Skeletal muscle cell (primary cell): ENCODE data around the gene ANO8.
A peak's percentile ranks its signal among the peaks of the same experiment; 100 is the strongest.

Source experiments
- DNase-seq: peaks from one replicate; pipeline ENCODE4 v3.0.0-alpha.2; 2010; ENCODE audit warnings: low read depth
- H3K4me3 ChIP-seq: 2 replicates; pipeline ENCODE4 v1.5.1; 2011; ENCODE audit warnings: low read depth, mild to moderate bottlenecking, control low read depth, low read length, moderate library complexity

Gene ANO8

GRCh38 chr19:17318966-17319365 lies 15.7 kb downstream of the ANO8 start:
- no peak overlapping the region for H3K4me3 ChIP-seq
- DNase-seq: no peak

GRCh38 chr19:17314007-17314593 lies 20.6 kb downstream of the ANO8 start:
- H3K4me3 ChIP-seq: no peak overlapping the region
- no peak for DNase-seq

GRCh38 chr19:17312189-17313113 lies 22.2 kb downstream of the ANO8 start:
- no peak for DNase-seq
- H3K4me3 ChIP-seq: no peak overlapping the region

- DNase-seq: no peak
- no peak overlapping the region for H3K4me3 ChIP-seq
Measured at GRCh38 chr19:17311455-17312188, 23.0 kb downstream of the ANO8 start.

GRCh38 chr19:17309965-17310461 lies 24.6 kb downstream of the ANO8 start:
- DNase-seq: no peak
- H3K4me3 ChIP-seq: peak overlapping the region; percentile 98

- H3K4me3 ChIP-seq: peak within 1 kb of the TSS; percentile 98
- DNase-seq: peak; percentile 100
Measured at GRCh38 chr19:17309198-17309964, 25.3 kb downstream of the ANO8 start, which contains the start of gene DDA1. Gene DDA1 (plus strand): TSS chr19:17309563. CDS start chr19:17309655, 92 bp downstream.

GRCh38 chr19:17307876-17308377 lies 26.7 kb downstream of the ANO8 start:
- H3K4me3 ChIP-seq: no peak overlapping the region
- DNase-seq: no peak

GRCh38 chr19:17306285-17306714 lies 28.4 kb downstream of the ANO8 start:
- H3K4me3 ChIP-seq: peak overlapping the region; percentile 81
- no peak for DNase-seq

- peak; percentile 97 for DNase-seq
- peak within 1 kb of the TSS; percentile 81 for H3K4me3 ChIP-seq
Measured at GRCh38 chr19:17305517-17306284, 29.0 kb downstream of the ANO8 start, which contains the start of gene MRPL34. Gene MRPL34 (plus strand): TSS chr19:17305872. CDS start chr19:17305893, 21 bp downstream.

- peak overlapping the region; percentile 81 for H3K4me3 ChIP-seq
- DNase-seq: no peak
Measured at GRCh38 chr19:17305216-17305516, 29.5 kb downstream of the ANO8 start.

- no peak overlapping the region for H3K4me3 ChIP-seq
- DNase-seq: no peak
Measured at GRCh38 chr19:17304386-17305215, 30.1 kb downstream of the ANO8 start.

GRCh38 chr19:17303940-17304267 lies 30.8 kb downstream of the ANO8 start:
- no peak overlapping the region for H3K4me3 ChIP-seq

GRCh38 chr19:17303167-17303939 lies 31.3 kb downstream of the ANO8 start, which contains the start of gene ABHD8:
Gene ABHD8 (minus strand): TSS chr19:17303425. CDS start chr19:17301616, 1,809 bp downstream.
- H3K4me3 ChIP-seq: peak within 1 kb of the TSS; percentile 74
- peak; percentile 77 for DNase-seq

More at GRCh38 chr19:17303940-17304267, 30.8 kb downstream of the ANO8 start:
- no peak for DNase-seq

GRCh38 chr19:17302391-17303166 lies 32.1 kb downstream of the ANO8 start:
- H3K4me3 ChIP-seq: peak overlapping the region; percentile 74
- DNase-seq: no peak

- DNase-seq: no peak
- no peak overlapping the region for H3K4me3 ChIP-seq
Measured at GRCh38 chr19:17300992-17301619, 33.5 kb downstream of the ANO8 start.

- DNase-seq: no peak
- no peak overlapping the region for H3K4me3 ChIP-seq
Measured at GRCh38 chr19:17296976-17297375, 37.7 kb downstream of the ANO8 start.
